GM12878 (cell line): ENCODE data around the gene IFITM5.

Experiments used
- CTCF ChIP-seq, 3 experiments: IDR thresholded peaks in 2 of 3; conservative IDR thresholded peaks in 1 of 3; 2 replicates each; pipeline ENCODE4 v1.5.1; 2011; ENCODE audit warnings: low read depth in 3 of 3, low read length in 3 of 3, mild to moderate bottlenecking in 3 of 3, control low read depth in 2 of 3, moderate library complexity in 2 of 3, inconsistent platforms in 1 of 3, mixed read lengths in 1 of 3; ENCODE audit not compliant: control insufficient read depth in 2 of 3, insufficient read depth in 1 of 3; ENCODE audit errors: extremely low read depth in 1 of 3
- FOS ChIP-seq: IDR thresholded peaks from 3 replicates; pipeline ENCODE4 v1.6.1; 2011; ENCODE audit warnings: borderline replicate concordance; ENCODE audit not compliant: insufficient read length; ENCODE audit errors: extremely low read depth
- MEF2A ChIP-seq: IDR thresholded peaks from 2 replicates; pipeline ENCODE4 v1.6.1; 2011; ENCODE audit warnings: low read depth, mild to moderate bottlenecking, low read length, moderate library complexity; ENCODE audit not compliant: insufficient read depth
- NFXL1 ChIP-seq: fragments of 450-650 bp; IDR thresholded peaks from 2 replicates; pipeline ENCODE4 v1.6.1; 2017; ENCODE audit warnings: antibody characterized with exemption, mild to moderate bottlenecking, borderline replicate concordance
- POLR2A ChIP-seq: IDR thresholded peaks from 2 replicates; pipeline ENCODE4 v1.6.1; 2011; ENCODE audit warnings: low read depth, mild to moderate bottlenecking, low read length
- PRDM15 ChIP-seq: fragments of 450-650 bp; formaldehyde crosslinking; IDR thresholded peaks from 2 replicates; pipeline ENCODE4 v1.4.0; 2020; ENCODE audit warnings: mild to moderate bottlenecking, moderate library complexity
- RAD21 ChIP-seq: IDR thresholded peaks from 2 replicates; pipeline ENCODE4 v1.6.1; 2011; ENCODE audit warnings: mild to moderate bottlenecking, low read depth, low read length, moderate library complexity; ENCODE audit not compliant: insufficient read depth
- SREBF1 ChIP-seq: IDR thresholded peaks from 2 replicates; pipeline ENCODE4 v1.6.1; 2012; ENCODE audit warnings: mild to moderate bottlenecking, low read length
- SUZ12 ChIP-seq: fragments of 200-600 bp; sonication (generic); IDR thresholded peaks from one replicate; pipeline ENCODE4 v1.6.1; 2018; ENCODE audit warnings: antibody characterized with exemption, mild to moderate bottlenecking; ENCODE audit not compliant: unreplicated experiment

- TF ChIP-seq FOS (no peak), NFXL1 (no peak), MEF2A (no peak), PRDM15 (CRISPR knock-in tag) (no peak), CTCF (IDR thresholded peaks at IDR 0.05 in 2 of 3, conservative IDR thresholded peaks at IDR 0.05 in 1 of 3; ENCODE audit: control insufficient read depth in 2 of 3, extremely low read depth in 1 of 3, insufficient read depth in 1 of 3, low read depth in 3 of 3, low read length in 3 of 3) (no peak), SREBF1 (no peak), POLR2A (no peak), SUZ12 (no peak), RAD21 (no peak)
Observed at GRCh38 chr11:336659-337198, 37.4 kb upstream of the IFITM5 start.
